Upper lobe of left lung (tissue), 4 donors: ENCODE results near the gene TCF25.

ENCODE experiments used
- CTCF ChIP-seq, 6 experiments: fragments of 450-650 bp in 4 of 6; fragments of 200-600 bp in 2 of 6; sonication (generic) in 2 of 6; IDR thresholded peaks; one replicate each; pipeline ENCODE4 v1.5.1; 2016 to 2019; ENCODE audit warnings: antibody characterized with exemption in 6 of 6
- EP300 ChIP-seq, 4 donors: sonication (generic); formaldehyde crosslinking; IDR thresholded peaks; one replicate each; pipeline ENCODE4 v1.5.1; 2017; ENCODE audit warnings: antibody characterized with exemption in 4 of 4, control low read depth in 2 of 4

GRCh38 chr16:89892055-89892630 is 18.8 kb downstream of the TCF25 start:
- TF ChIP-seq EP300 (IDR thresholded peaks at IDR 0.05) (no peak), CTCF (IDR thresholded peaks at IDR 0.05) (no peak)
